Loucy (cell line): Measurements from ENCODE around the gene SELENOS.

ENCODE experiments used
- H2AFZ ChIP-seq: fragments of 200-600 bp; sonication (generic); 2 replicates; pipeline ENCODE4 v1.6.0; 2016; ENCODE audit warnings: antibody characterized with exemption, mild to moderate bottlenecking, low read length, moderate library complexity
- H3F3A ChIP-seq: fragments of 200-600 bp; 2 replicates; pipeline ENCODE4 v1.6.0; 2016; ENCODE audit warnings: antibody characterized with exemption, low read depth, mild to moderate bottlenecking
- H3K27me3 ChIP-seq: fragments of 200-600 bp; sonication (generic); 2 replicates; pipeline ENCODE4 v1.6.1; 2014; ENCODE audit warnings: low read length, mild to moderate bottlenecking; ENCODE audit not compliant: insufficient read depth, poor library complexity, severe bottlenecking
- H3K36me3 ChIP-seq: fragments of 200-600 bp; sonication (generic); 2 replicates; pipeline ENCODE4 v1.6.1; 2016; ENCODE audit warnings: low read length; ENCODE audit not compliant: insufficient read depth
- H3K4me1 ChIP-seq: fragments of 200-600 bp; sonication (generic); 2 replicates; pipeline ENCODE4 v1.5.1; 2014; ENCODE audit warnings: low read length, mild to moderate bottlenecking; ENCODE audit not compliant: insufficient read depth, poor library complexity, severe bottlenecking
- H3K4me2 ChIP-seq: fragments of 200-600 bp; sonication (generic); 2 replicates; pipeline ENCODE4 v1.6.0; 2014; ENCODE audit warnings: antibody characterized with exemption, low read length, low read depth, mild to moderate bottlenecking; ENCODE audit not compliant: poor library complexity, severe bottlenecking
- H3K4me3 ChIP-seq: fragments of 200-600 bp; sonication (generic); 2 replicates; pipeline ENCODE4 v1.5.1; 2014; ENCODE audit warnings: low read length, mild to moderate bottlenecking, mixed read lengths; ENCODE audit not compliant: poor library complexity, severe bottlenecking
- H3K79me2 ChIP-seq: fragments of 200-600 bp; sonication (generic); 2 replicates; pipeline ENCODE4 v1.6.1; 2014; ENCODE audit warnings: low read length; ENCODE audit not compliant: insufficient read depth
- H3K9ac ChIP-seq: fragments of 200-600 bp; sonication (generic); 2 replicates; pipeline ENCODE4 v1.6.0; 2014; ENCODE audit warnings: mild to moderate bottlenecking, low read depth, low read length, moderate library complexity; ENCODE audit not compliant: poor library complexity, severe bottlenecking
- H3K9me2 ChIP-seq: fragments of 200-600 bp; sonication (generic); replicated peaks from 2 replicates; pipeline ENCODE4 v1.6.1; 2016; ENCODE audit warnings: low read depth, low read length, mixed read lengths
- H3K9me3 ChIP-seq: fragments of 200-600 bp; sonication (generic); 2 replicates; pipeline ENCODE4 v1.6.1; 2014; ENCODE audit warnings: mild to moderate bottlenecking, antibody characterized with exemption, low read length, low read depth; ENCODE audit not compliant: insufficient read depth
- H4K20me1 ChIP-seq: fragments of 200-600 bp; sonication (generic); 2 replicates; pipeline ENCODE4 v1.6.0; 2014; ENCODE audit warnings: antibody characterized with exemption, low read length, mild to moderate bottlenecking; ENCODE audit not compliant: insufficient read depth, poor library complexity, severe bottlenecking
- EZH2phosphoT487 ChIP-seq: fragments of 200-600 bp; IDR thresholded peaks from 2 replicates; pipeline ENCODE4 v1.6.1; 2018; ENCODE audit warnings: antibody characterized with exemption, mild to moderate bottlenecking, moderate library complexity, borderline replicate concordance
- TF ChIP-seq, protein P1 (sequence below): fragments of 200-600 bp; sonication (generic); conservative IDR thresholded peaks from 2 replicates; pipeline ENCODE4 v1.5.1; 2014; ENCODE audit warnings: mild to moderate bottlenecking, antibody characterized with exemption, low read length

Gene SELENOS

DNA sequence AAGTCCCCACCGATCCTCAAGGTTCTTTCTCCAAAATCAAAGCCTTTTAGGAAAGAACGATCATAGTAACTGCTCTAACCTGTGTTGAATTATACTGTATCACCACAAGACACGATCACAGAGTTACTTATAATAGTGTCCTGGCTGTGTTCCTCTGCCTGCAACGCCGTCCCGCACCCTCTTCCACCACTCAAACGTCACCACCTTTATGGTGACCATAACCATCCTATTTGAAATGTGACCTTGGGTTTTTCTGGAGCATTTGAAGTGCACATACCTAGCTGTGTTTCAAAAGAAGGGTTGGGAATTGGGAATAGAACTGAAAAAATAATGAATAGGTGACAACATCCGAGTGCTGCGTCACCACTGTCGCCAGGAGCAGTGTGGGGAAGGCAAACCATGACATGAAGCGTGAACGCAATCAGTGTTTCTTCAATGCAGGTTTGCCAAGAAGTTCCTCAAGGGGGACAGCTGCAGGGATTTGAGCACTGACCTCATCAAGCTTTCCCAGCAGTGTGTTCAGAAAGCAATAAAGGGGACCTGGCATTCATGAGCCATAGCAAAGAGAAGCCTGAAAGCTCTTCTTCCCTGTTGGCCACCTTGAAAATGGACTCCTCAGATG is 769 bp upstream of the SELENOS start:
- Histone ChIP-seq H3K9me2 (no peaks in the 10 kb centered on the region), H3F3A (no peaks in the 10 kb centered on the region), H3K79me2 (peaks cover 23% of the 10 kb centered on the region), H3K9ac (no peak overlapping the region), H3K4me3 (peak overlapping the region; percentile 97), H3K4me2 (peak overlapping the region; percentile 59), H3K36me3 (peaks cover 54% of the 10 kb centered on the region; the same call in 1 of the 2 replicates), H3K4me1 (peaks cover 18% of the 10 kb centered on the region), H4K20me1 (peaks cover 18% of the 10 kb centered on the region), H3K27me3 (no peaks in the 10 kb centered on the region), H2AFZ (no peak overlapping the region), H3K9me3 (no peaks in the 10 kb centered on the region)
- TF ChIP-seq, protein P1, sequence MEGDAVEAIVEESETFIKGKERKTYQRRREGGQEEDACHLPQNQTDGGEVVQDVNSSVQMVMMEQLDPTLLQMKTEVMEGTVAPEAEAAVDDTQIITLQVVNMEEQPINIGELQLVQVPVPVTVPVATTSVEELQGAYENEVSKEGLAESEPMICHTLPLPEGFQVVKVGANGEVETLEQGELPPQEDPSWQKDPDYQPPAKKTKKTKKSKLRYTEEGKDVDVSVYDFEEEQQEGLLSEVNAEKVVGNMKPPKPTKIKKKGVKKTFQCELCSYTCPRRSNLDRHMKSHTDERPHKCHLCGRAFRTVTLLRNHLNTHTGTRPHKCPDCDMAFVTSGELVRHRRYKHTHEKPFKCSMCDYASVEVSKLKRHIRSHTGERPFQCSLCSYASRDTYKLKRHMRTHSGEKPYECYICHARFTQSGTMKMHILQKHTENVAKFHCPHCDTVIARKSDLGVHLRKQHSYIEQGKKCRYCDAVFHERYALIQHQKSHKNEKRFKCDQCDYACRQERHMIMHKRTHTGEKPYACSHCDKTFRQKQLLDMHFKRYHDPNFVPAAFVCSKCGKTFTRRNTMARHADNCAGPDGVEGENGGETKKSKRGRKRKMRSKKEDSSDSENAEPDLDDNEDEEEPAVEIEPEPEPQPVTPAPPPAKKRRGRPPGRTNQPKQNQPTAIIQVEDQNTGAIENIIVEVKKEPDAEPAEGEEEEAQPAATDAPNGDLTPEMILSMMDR, result no peak
- no peak for TF ChIP-seq EZH2phosphoT487

DNA sequence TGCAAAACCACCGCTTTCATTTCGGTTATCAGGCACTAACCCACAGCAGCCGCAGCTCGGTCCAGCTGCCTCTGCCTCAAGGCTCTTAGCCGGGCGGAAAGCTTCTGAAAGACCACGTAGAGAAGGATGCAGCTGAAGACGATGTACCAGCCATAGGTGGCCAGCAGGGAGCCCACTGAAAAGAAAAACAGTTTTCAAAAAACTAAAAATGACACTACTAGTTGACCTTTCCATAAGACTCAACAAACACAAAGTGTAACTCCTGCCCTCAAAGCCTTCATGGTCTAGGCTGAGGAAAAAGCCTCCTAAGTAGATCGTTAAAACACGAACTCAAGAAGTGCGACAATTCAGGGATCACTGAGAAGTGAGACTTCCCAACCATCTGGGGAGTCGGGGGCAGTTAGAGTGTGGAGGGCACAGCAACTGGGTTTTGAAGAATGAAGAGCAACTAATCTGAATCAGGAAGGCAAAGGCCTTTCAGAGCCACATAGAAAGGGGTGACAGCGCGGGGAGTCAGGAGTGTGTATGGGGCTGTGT is 716 bp downstream of the SELENOS start:
- Histone ChIP-seq H3K4me3 (peak overlapping the region; percentile 97), H3K4me1 (peaks cover 18% of the 10 kb centered on the region), H4K20me1 (peaks cover 18% of the 10 kb centered on the region), H3K9me2 (no peaks in the 10 kb centered on the region), H3K9ac (peak overlapping the region; percentile 78), H3K27me3 (no peaks in the 10 kb centered on the region), H3K4me2 (peak overlapping the region; percentile 94), H3K36me3 (peaks cover 53% of the 10 kb centered on the region; the same call in 1 of the 2 replicates), H3K9me3 (no peaks in the 10 kb centered on the region), H3K79me2 (peaks cover 23% of the 10 kb centered on the region), H2AFZ (peak overlapping the region; percentile 85), H3F3A (no peaks in the 10 kb centered on the region)
- no peak for TF ChIP-seq EZH2phosphoT487
- TF ChIP-seq, protein P1, result peak; percentile 63

DNA sequence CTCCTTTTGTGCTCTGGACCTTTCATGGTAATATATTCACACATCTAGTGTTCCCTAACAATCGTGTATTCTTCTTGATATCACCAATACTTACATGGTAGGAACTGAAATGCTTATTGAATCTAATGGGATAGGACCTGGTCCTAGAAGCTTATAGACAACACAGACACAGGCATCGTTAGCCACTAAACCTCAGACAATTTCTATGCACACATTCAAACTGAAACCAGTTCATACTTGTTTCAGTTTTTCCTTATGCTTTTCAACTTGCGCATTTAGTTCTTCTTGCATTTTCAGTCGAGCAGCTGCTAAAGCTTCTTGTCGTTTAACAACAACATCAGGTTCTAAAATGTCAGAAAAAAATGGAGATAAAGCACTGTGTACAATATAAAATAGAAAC is 2.3 kb downstream of the SELENOS start:
- Histone ChIP-seq H3K4me1 (peaks cover 18% of the 10 kb centered on the region), H3K9me2 (no peaks in the 10 kb centered on the region), H3K4me3 (no peak overlapping the region), H3F3A (no peaks in the 10 kb centered on the region), H3K27me3 (no peaks in the 10 kb centered on the region), H4K20me1 (peaks cover 18% of the 10 kb centered on the region), H3K9ac (peak overlapping the region; percentile 48), H2AFZ (no peak overlapping the region), H3K36me3 (peaks cover 54% of the 10 kb centered on the region; the same call in 1 of the 2 replicates), H3K9me3 (no peaks in the 10 kb centered on the region), H3K79me2 (peaks cover 23% of the 10 kb centered on the region), H3K4me2 (peak overlapping the region; percentile 94)
- TF ChIP-seq, protein P1, result no peak
- no peak for TF ChIP-seq EZH2phosphoT487
